Measurements from ENCODE around the gene MTHFD1L.

DNA sequence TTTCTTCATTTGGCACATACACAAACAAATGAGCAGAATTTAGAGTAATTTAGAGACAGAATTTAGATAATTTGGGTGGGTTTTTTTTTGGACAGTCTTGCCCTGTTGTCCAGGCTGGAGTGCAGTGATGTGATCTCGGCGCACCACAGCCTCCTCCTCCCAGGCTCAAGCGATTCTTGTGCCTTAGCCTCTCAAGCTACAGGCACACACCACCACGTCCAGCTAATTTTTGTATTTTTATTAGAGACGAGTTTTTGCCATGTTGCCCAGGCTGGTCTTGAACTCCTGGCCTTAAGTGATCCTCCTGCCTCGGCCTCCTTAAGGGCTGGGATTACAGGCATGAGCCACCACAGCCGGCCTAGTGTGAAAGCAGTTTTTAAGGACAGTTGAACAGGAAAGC lies 127.8 kb downstream of the MTHFD1L start:
- TF ChIP-seq, protein P1, sequence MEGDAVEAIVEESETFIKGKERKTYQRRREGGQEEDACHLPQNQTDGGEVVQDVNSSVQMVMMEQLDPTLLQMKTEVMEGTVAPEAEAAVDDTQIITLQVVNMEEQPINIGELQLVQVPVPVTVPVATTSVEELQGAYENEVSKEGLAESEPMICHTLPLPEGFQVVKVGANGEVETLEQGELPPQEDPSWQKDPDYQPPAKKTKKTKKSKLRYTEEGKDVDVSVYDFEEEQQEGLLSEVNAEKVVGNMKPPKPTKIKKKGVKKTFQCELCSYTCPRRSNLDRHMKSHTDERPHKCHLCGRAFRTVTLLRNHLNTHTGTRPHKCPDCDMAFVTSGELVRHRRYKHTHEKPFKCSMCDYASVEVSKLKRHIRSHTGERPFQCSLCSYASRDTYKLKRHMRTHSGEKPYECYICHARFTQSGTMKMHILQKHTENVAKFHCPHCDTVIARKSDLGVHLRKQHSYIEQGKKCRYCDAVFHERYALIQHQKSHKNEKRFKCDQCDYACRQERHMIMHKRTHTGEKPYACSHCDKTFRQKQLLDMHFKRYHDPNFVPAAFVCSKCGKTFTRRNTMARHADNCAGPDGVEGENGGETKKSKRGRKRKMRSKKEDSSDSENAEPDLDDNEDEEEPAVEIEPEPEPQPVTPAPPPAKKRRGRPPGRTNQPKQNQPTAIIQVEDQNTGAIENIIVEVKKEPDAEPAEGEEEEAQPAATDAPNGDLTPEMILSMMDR (IDR thresholded peaks at IDR 0.05; ENCODE audit: borderline replicate concordance, extremely low read depth, low read length, poor library complexity, severe bottlenecking) = no peak
- TF ChIP-seq EZH2 (IDR thresholded peaks at IDR 0.05; ENCODE audit: borderline replicate concordance, low read depth, low read length, severe bottlenecking) = no peak

Data from DND-41 (cell line).